H9 (cell line): ENCODE data around the gene KMT2D. TPM values are rescaled to one million over a fixed set of nuclear protein-coding genes. Genes with fewer than 3 reads are reported as not detected.
A peak's percentile ranks its signal among the peaks of the same experiment; 100 is the strongest.

Experiments
- DNase-seq: peaks from one replicate; pipeline ENCODE4 v3.0.0-alpha.2; 2017
- H2AFZ ChIP-seq: one replicate; pipeline ENCODE4 v1.6.1; 2013; ENCODE audit warnings: mild to moderate bottlenecking, low read length, control low read depth, moderate library complexity
- H2AK5ac ChIP-seq: 2 replicates; pipeline ENCODE4 v1.6.1; 2013; ENCODE audit warnings: low read length, control low read depth, mixed read lengths; ENCODE audit not compliant: insufficient read length
- H2BK120ac ChIP-seq: one replicate; pipeline ENCODE4 v1.6.1; 2013; ENCODE audit warnings: low read depth, mild to moderate bottlenecking, low read length, control low read depth, inconsistent platforms; ENCODE audit not compliant: poor library complexity, severe bottlenecking
- H2BK12ac ChIP-seq: 2 replicates; pipeline ENCODE4 v1.6.1; 2013; ENCODE audit warnings: low read length, control low read depth, mixed read lengths, low read depth; ENCODE audit not compliant: insufficient read length
- H2BK15ac ChIP-seq: 2 replicates; pipeline ENCODE4 v1.6.1; 2013; ENCODE audit warnings: low read depth, low read length, control low read depth
- H2BK20ac ChIP-seq: one replicate; pipeline ENCODE4 v1.6.1; 2013; ENCODE audit warnings: low read depth, mild to moderate bottlenecking, low read length, control low read depth, inconsistent platforms; ENCODE audit not compliant: poor library complexity, severe bottlenecking
- H2BK5ac ChIP-seq: 2 replicates; pipeline ENCODE4 v1.6.1; 2013; ENCODE audit warnings: low read length, control low read depth, mixed read lengths; ENCODE audit not compliant: insufficient read length
- H3K14ac ChIP-seq: 2 replicates; pipeline ENCODE4 v1.6.1; 2013; ENCODE audit warnings: low read length, control low read depth; ENCODE audit not compliant: insufficient read depth
- H3K18ac ChIP-seq: 2 replicates; pipeline ENCODE4 v1.6.1; 2013; ENCODE audit warnings: low read depth, mild to moderate bottlenecking, mixed read lengths, low read length, control low read depth; ENCODE audit not compliant: insufficient read length
- H3K23ac ChIP-seq: 2 replicates; pipeline ENCODE4 v1.6.1; 2013; ENCODE audit warnings: low read length, control low read depth, mixed read lengths, low read depth; ENCODE audit not compliant: insufficient read length
- H3K23me2 ChIP-seq: 2 replicates; pipeline ENCODE4 v1.6.1; 2013; ENCODE audit warnings: low read depth, mild to moderate bottlenecking, mixed read lengths, low read length, control low read depth; ENCODE audit not compliant: insufficient read length, poor library complexity, severe bottlenecking
- H3K27ac ChIP-seq: 2 replicates; pipeline ENCODE4 v1.5.1; 2013; ENCODE audit warnings: low read length, control low read depth, mixed read lengths, low read depth; ENCODE audit not compliant: insufficient read length
- H3K27me3 ChIP-seq: 2 replicates; pipeline ENCODE4 v1.6.1; 2013; ENCODE audit warnings: low read length, control low read depth, inconsistent platforms; ENCODE audit not compliant: insufficient read depth
- H3K4ac ChIP-seq: 2 replicates; pipeline ENCODE4 v1.6.1; 2013; ENCODE audit warnings: low read depth, mild to moderate bottlenecking, control low read depth, inconsistent platforms, low read length, moderate library complexity
- H3K4me1 ChIP-seq: 2 replicates; pipeline ENCODE4 v1.6.1; 2013; ENCODE audit warnings: low read length, control low read depth, inconsistent platforms; ENCODE audit not compliant: insufficient read depth
- H3K4me2 ChIP-seq: 2 replicates; pipeline ENCODE4 v1.6.1; 2013; ENCODE audit warnings: low read length, control low read depth, mixed read lengths; ENCODE audit not compliant: insufficient read length, insufficient read depth
- H3K56ac ChIP-seq: 2 replicates; pipeline ENCODE4 v1.6.1; 2013; ENCODE audit warnings: low read depth, mild to moderate bottlenecking, mixed read lengths, low read length, control low read depth; ENCODE audit not compliant: insufficient read length
- H3K79me1 ChIP-seq: 2 replicates; pipeline ENCODE4 v1.6.1; 2013; ENCODE audit warnings: low read depth, mild to moderate bottlenecking, moderate library complexity, low read length, control low read depth, inconsistent platforms; ENCODE audit not compliant: insufficient read depth, poor library complexity, severe bottlenecking
- H3K79me2 ChIP-seq: 2 replicates; pipeline ENCODE4 v1.6.1; 2013; ENCODE audit warnings: low read length, control low read depth, inconsistent platforms; ENCODE audit not compliant: insufficient read depth
- H3K9ac ChIP-seq: 2 replicates; pipeline ENCODE4 v1.6.1; 2013; ENCODE audit warnings: low read length, control low read depth, mixed read lengths; ENCODE audit not compliant: insufficient read length; ENCODE audit errors: extremely low read depth
- H3K9me3 ChIP-seq: one replicate; pipeline ENCODE4 v1.6.1; 2013; ENCODE audit warnings: low read depth, low read length, inconsistent platforms; ENCODE audit not compliant: control insufficient read depth
- H3T11ph ChIP-seq: one replicate; pipeline ENCODE4 v1.6.1; 2013; ENCODE audit warnings: mild to moderate bottlenecking, low read length, control low read depth, inconsistent platforms
- H4K20me1 ChIP-seq: one replicate; pipeline ENCODE4 v1.6.1; 2013; ENCODE audit not compliant: control insufficient read depth, insufficient read length, insufficient read depth
- H4K5ac ChIP-seq: 2 replicates; pipeline ENCODE4 v1.6.1; 2013; ENCODE audit warnings: low read depth, mild to moderate bottlenecking, mixed read lengths, low read length, control low read depth; ENCODE audit not compliant: insufficient read length
- H4K8ac ChIP-seq: replicated peaks from 2 replicates; pipeline ENCODE4 v1.6.1; 2013; ENCODE audit warnings: low read length, control low read depth, mixed read lengths, low read depth; ENCODE audit not compliant: insufficient read length
- H4K91ac ChIP-seq: 2 replicates; pipeline ENCODE4 v1.6.1; 2013; ENCODE audit warnings: low read depth, mild to moderate bottlenecking, moderate library complexity, mixed read lengths, low read length, control low read depth; ENCODE audit not compliant: insufficient read length
- H3K27ac Mint-ChIP-seq, 3 experiments: 2 replicates in 2 of 3; 3 replicates in 1 of 3; pipeline ENCODE4 v1.8.0; 2020 to 2021; ENCODE audit warnings: mixed read lengths in 3 of 3, mild to moderate bottlenecking in 1 of 3, moderate library complexity in 1 of 3
- H3K27me3 Mint-ChIP-seq: 2 replicates; pipeline ENCODE4 v1.8.0; 2021; ENCODE audit warnings: low read depth, mild to moderate bottlenecking, moderate library complexity, mixed read lengths
- H3K36me3 Mint-ChIP-seq, 3 experiments: 2 replicates in 2 of 3; 3 replicates in 1 of 3; pipeline ENCODE4 v1.8.0; 2020 to 2021; ENCODE audit warnings: low read depth in 3 of 3, mixed read lengths in 3 of 3; ENCODE audit not compliant: insufficient read depth in 1 of 3
- H3K4me1 Mint-ChIP-seq, 2 experiments: 2 replicates each; pipeline ENCODE4 v1.8.0; 2020; ENCODE audit warnings: mixed read lengths in 2 of 2
- H3K4me3 Mint-ChIP-seq, 2 experiments: 2 replicates in 1 of 2; 3 replicates in 1 of 2; pipeline ENCODE4 v1.8.0; 2020 to 2021; ENCODE audit warnings: mild to moderate bottlenecking in 2 of 2, mixed read lengths in 2 of 2, moderate library complexity in 1 of 2
- H3K9me3 Mint-ChIP-seq, 2 experiments: 2 replicates in 1 of 2; 3 replicates in 1 of 2; pipeline ENCODE4 v1.8.0; 2020; ENCODE audit warnings: mild to moderate bottlenecking in 2 of 2, mixed read lengths in 2 of 2, moderate library complexity in 1 of 2
- CTCF ChIP-seq: fragments of 200-600 bp; sonication (generic); conservative IDR thresholded peaks from 3 replicates; pipeline ENCODE4 v1.8.0; 2021; ENCODE audit warnings: antibody characterized with exemption, mild to moderate bottlenecking
- WGBS: extraction: QIAGEN DNeasy Blood & Tissue Kit; methylation state at CpG from one replicate; pipeline ENCODE4 v1.1.7; 2013; ENCODE audit warnings: missing lambda C conversion rate, low lambda C conversion rate, mixed read lengths; ENCODE audit not compliant: insufficient read length; ENCODE audit errors: extremely low coverage; 5-methylcytosine and 5-hydroxymethylcytosine counted together
- total RNA-seq: library from RNA; stranded (reverse); gene quantifications from 2 replicates; pipeline ENCODE4 v1.2.1, GENCODE V29; 2021

KMT2D gene
- total RNA-seq, 1 experiment from 2014 or later, result 93.7 TPM

DNA sequence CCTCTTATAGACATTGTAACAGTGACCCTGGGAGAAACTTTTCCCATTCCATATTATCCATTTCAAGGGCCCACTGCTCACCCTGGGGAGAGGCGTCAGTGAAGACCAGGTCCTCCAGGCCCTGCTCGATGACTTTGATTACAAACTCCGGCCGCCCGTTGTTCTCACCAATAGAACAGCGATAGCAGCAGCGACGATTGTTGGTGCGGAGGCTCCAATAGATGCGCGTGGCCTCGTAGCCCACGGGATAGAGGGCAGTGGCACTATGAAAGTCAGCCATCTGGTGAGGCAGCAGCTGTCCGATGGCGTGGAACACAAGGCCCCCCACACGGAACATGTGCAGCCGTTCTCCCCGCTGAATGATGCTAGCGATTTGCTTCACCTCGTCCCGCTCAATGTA lies 34.5 kb downstream of the KMT2D start:
- Histone ChIP-seq H3T11ph (no peak overlapping the region), H2BK12ac (no peak overlapping the region), H2BK15ac (no peak overlapping the region), H3K23ac (no peak overlapping the region), H3K27ac (no peak overlapping the region), H2AFZ (no peak overlapping the region), H3K14ac (no peak overlapping the region), H3K56ac (no peak overlapping the region), H3K4ac (no peak overlapping the region), H3K27me3 (no peaks in the 10 kb centered on the region; the same call in 1 of the 2 replicates), H4K5ac (no peak overlapping the region), H4K20me1 (no peaks in the 10 kb centered on the region), H2BK20ac (no peak overlapping the region), H3K4me1 (no peaks in the 10 kb centered on the region), H3K79me2 (no peaks in the 10 kb centered on the region), H3K4me2 (no peak overlapping the region), H2AK5ac (no peak overlapping the region), H4K8ac (no peak overlapping the region), H3K18ac (no peak overlapping the region), H3K23me2 (no peaks in the 10 kb centered on the region), H4K91ac (no peak overlapping the region), H2BK5ac (no peak overlapping the region), H3K9me3 (no peaks in the 10 kb centered on the region), H2BK120ac (no peak overlapping the region), H3K79me1 (no peaks in the 10 kb centered on the region), H3K9ac (no peak overlapping the region)
- no CpG with 5 or more reads among the region's 21 CpGs for WGBS
- Mint-ChIP-seq H3K9me3 (no peaks in the 10 kb centered on the region), H3K4me3 (0 out of 5 replicates have a peak overlapping the region, but pooled peaks of 1 of the 2 experiments have one; percentile 14), H3K36me3 (peaks cover 48 to 95% (median 90%) of the 10 kb centered on the region in 3 experiments), H3K27ac (no peak overlapping the region), H3K4me1 (no peaks in the 10 kb centered on the region), H3K27me3 (no peaks in the 10 kb centered on the region; the same call in 1 of the 2 replicates)
- no peak for DNase-seq
- TF ChIP-seq CTCF, result no peak
